ENCODE measurements around the gene BAK1. TPM values are rescaled to one million over a fixed set of nuclear protein-coding genes. Genes with fewer than 3 reads are reported as not detected.

Gene BAK1
- total and polyA plus RNA-seq, 2 of the 13 experiments (the other 11 are each of a cell fraction or from before 2014, with no cell fraction given): 15.0 to 23.8 TPM

- TF ChIP-seq HMG20B (CRISPR knock-in tag; conservative IDR thresholded peaks at IDR 0.05): no peak
- no peak for TF ChIP-seq POLR2G (IDR thresholded peaks at IDR 0.05; ENCODE audit: low read depth, low read length)
- no peak for TF ChIP-seq NBN (conservative IDR thresholded peaks at IDR 0.05)
- TF ChIP-seq NPAS2 (CRISPR knock-in tag; IDR thresholded peaks at IDR 0.05; ENCODE audit: borderline replicate concordance): no peak
- TF ChIP-seq ELF1 (CRISPR knock-in tag; IDR thresholded peaks at IDR 0.05): peak; percentile 48; the same call in 1 of the 2 replicates
- no peak for TF ChIP-seq BRD4 (CRISPR knock-in tag; IDR thresholded peaks at IDR 0.05)
- no peak for TF ChIP-seq ZBTB38 (CRISPR knock-in tag; IDR thresholded peaks at IDR 0.05)
- TF ChIP-seq ZSCAN21 (CRISPR knock-in tag; IDR thresholded peaks at IDR 0.05; ENCODE audit: borderline replicate concordance): no peak
- TF ChIP-seq, protein P1, sequence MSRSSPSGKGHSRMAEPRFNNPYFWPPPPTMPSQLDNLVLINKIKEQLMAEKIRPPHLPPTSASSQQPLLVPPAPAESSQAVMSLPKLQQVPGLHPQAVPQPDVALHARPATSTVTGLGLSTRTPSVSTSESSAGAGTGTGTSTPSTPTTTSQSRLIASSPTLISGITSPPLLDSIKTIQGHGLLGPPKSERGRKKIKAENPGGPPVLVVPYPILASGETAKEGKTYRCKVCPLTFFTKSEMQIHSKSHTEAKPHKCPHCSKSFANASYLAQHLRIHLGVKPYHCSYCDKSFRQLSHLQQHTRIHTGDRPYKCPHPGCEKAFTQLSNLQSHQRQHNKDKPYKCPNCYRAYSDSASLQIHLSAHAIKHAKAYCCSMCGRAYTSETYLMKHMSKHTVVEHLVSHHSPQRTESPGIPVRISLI (CRISPR knock-in tag; IDR thresholded peaks at IDR 0.05; ENCODE audit: borderline replicate concordance): no peak
- TF ChIP-seq TFAP4 (IDR thresholded peaks at IDR 0.05; ENCODE audit: borderline replicate concordance, low read depth): 0 out of 2 replicates have a peak, but pooled peaks have one; percentile 15
- TF ChIP-seq KLF9 (CRISPR knock-in tag; IDR thresholded peaks at IDR 0.05; ENCODE audit: low read depth): no peak
- no peak for TF ChIP-seq NR2F6 (IDR thresholded peaks at IDR 0.05)
- peak; percentile 4; the same call in 1 of the 2 replicates for TF ChIP-seq NR2F6 (CRISPR knock-in tag; IDR thresholded peaks at IDR 0.05)
- no peak for TF ChIP-seq KMT2A (CRISPR knock-in tag; IDR thresholded peaks at IDR 0.05)
- TF ChIP-seq CENPX (CRISPR knock-in tag; IDR thresholded peaks at IDR 0.05): no peak
- TF ChIP-seq RORA (CRISPR knock-in tag; IDR thresholded peaks at IDR 0.05): no peak
- TF ChIP-seq IRF2 (CRISPR knock-in tag; IDR thresholded peaks at IDR 0.05): 0 out of 2 replicates have a peak, but pooled peaks have one; percentile 12
- no peak for TF ChIP-seq U2AF2 (IDR thresholded peaks at IDR 0.05; ENCODE audit: low read depth, low read length)
- no peak for TF ChIP-seq ZFAT (CRISPR knock-in tag; conservative IDR thresholded peaks at IDR 0.05)
- TF ChIP-seq ZNF251 (CRISPR knock-in tag; IDR thresholded peaks at IDR 0.05): no peak
- TF ChIP-seq ZNF281 (CRISPR knock-in tag; IDR thresholded peaks at IDR 0.05; ENCODE audit: borderline replicate concordance): no peak
- TF ChIP-seq GATA4 (IDR thresholded peaks at IDR 0.05; ENCODE audit: borderline replicate concordance, low read depth): no peak
- no peak for TF ChIP-seq TBX2 (CRISPR knock-in tag; IDR thresholded peaks at IDR 0.05; ENCODE audit: borderline replicate concordance)
- TF ChIP-seq HMGXB4 (CRISPR knock-in tag; IDR thresholded peaks at IDR 0.05; ENCODE audit: borderline replicate concordance in 1 of 2, low read depth in 1 of 2): no peak
- no peak for TF ChIP-seq ZNF230 (CRISPR knock-in tag; IDR thresholded peaks at IDR 0.05)
These were observed 40.2 kb upstream of the BAK1 start (continued) for GRCh38 chr6:33620158-33620855.

Data from HepG2 (cell line).